SW480 (cell line): Measurements from ENCODE around the gene PRRG4.
"Not testable (repeated sequence)": the region's sequence is repeated elsewhere in the genome, so short reads cannot be mapped to it uniquely, and the experiment has no call there.

Source experiments
- DNase-seq: peaks from one replicate; pipeline ENCODE4 v3.0.0-alpha.2; 2016; ENCODE audit warnings: low spot score

Gene PRRG4

GRCh38 chr11:32885556-32885955 is 55.8 kb downstream of the PRRG4 start:
- DNase-seq = no peak

DNA sequence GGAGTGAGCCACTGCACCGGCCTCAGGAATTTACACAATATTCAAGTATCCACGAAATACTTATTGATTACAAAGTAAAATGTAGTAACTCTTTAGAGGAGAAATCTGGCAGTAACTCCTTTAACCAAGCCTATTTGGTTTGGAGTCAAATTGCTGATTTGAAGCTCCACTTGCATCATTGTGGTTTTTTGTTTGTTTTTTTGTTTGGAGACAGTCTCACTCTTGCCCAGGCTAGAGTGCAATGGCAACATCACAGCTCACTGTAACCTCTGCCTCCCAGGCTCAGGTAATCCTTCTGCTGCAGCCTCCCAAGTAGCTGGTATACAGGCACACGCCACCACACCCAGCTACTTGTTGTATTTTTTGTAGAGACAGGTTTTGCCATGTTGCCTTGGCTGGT is 56.5 kb downstream of the PRRG4 start:
- no peak for DNase-seq

DNA sequence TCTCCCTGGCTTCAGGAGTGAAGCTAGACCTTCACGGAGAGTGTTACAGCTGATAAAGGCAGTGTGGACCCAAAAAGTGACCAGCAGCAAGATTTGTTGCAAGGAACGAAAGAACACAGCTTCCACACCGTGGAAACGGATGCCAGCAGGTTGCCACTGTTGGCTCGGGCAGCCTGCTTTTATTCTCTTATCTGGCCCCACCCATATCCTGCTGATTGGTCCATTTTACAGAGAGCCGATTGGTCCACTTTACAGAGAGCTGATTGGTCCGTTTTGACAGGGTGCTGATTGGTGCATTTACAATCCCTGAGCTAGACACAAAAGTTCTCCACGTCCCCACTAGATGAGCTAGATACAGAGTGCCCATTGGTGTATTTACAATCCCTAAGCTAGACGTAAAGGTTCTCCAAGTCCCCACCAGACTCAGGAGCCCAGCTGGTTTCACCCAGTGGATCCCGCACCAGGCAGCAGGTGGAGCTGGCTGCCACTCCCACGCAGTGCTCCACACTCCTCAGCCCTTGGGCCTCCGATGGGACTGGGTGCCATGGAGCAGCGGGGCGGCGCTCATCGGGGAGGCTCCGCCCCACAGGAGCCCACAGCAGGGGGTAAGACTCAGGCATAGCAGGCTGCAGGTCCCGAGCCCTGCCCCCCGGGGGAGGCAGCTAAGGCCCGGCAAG is 58.1 kb downstream of the PRRG4 start:
- not testable (repeated sequence) for DNase-seq

DNA sequence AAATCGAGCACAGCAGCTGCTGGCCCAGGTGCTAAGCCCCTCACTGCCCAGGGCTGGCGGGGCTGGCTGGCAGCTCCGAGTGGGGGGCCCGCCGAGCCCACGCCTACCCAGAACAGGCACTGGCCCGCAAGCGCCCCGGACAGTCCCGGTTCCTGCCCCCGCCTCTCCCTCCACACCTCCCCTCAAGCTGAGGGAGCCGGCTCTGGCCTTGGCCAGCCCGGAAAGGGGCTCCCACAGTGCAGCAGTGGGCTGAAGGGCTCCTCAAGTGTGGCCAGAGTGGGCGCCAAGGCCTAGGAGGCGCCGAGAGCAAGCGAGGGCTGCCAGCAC is 58.6 kb downstream of the PRRG4 start:
- DNase-seq = not testable (repeated sequence)

DNA sequence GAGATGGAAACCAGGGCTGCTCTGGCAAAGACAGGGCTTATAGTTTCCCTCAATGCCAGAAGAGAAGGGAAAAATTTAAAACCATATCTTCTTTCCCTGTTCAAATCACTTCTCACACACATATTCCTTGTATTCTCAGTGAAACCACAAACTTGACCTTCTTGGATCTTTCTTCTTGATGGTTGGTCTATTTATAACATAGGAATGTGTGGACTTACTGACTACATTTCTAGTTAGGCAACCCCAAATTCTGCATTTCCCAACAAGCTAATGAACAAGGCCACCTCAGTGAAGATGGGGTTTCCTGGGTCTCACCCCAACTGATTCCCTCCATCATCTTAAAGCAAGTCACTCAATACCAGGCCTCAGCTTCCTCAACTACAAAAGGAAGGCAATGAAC is 59.1 kb downstream of the PRRG4 start:
- DNase-seq = no peak

DNA sequence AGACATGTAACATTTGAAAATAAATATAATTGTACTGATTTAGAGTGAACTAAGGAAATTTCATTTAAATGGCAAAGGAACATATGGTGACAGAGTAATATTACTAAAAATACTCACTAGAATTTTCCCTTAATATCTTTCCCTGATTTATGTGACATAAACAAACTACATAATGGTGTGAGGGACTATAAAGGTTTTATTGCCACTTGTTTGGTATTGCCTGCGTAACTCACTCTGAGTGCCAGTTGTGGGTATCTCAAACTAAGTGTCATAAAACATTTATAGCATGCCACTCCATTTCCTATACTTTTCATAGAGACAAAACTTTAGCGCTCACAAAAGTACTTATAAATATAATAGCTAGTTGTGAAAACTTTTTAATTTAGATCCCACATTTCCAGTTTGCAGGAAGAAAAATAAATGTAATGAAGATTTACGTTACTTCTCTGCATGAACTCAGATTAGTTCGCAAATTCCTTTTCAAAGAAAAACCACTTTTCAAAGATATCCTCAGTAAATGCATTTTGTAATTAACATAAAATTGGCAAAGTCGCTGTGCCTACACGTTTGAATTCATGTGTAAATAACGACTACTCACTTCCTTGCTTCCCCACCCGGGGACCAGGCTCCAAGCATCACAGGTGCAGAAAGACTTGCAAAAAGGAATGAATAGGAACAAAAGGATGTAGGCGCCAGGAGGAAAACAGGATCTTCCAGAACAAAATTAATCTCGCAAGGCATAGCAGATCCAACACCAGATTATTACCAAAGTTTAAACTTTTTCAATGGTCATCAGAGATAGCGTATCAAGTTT is 61.3 kb downstream of the PRRG4 start:
- DNase-seq = no peak

DNA sequence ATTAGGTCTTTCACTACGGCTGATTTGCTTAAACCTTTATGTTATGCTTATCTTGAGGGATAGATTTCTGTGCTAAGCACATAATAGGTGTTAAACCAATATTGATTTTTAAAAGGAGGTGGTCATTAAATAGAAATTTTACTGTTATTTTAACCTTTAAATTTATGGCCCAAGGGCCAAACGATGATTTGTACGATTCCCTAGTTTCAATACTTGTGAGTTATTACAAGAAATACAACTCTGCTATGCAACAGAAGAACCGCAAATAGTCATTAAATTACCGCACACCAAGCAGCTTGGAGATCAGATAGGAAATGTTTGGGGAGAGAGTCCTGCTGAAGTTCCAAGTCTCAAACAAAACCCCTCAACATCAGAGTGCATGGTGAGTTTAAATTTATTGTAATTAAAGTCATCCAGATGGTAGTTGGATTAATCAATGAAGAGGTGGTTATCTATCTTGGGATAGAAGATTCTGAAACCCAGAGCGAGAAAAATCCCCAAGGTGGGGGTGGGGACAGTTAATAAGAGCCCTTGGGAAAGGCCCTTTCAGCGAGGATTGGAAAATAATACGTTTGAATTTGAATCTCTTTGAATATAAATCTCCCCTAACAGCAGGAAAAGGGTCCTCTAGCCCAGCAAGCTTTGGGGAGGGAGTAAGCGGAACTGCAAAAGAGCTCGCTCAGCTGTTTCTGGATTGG is 62.1 kb downstream of the PRRG4 start:
- DNase-seq = peak; percentile 29

DNA sequence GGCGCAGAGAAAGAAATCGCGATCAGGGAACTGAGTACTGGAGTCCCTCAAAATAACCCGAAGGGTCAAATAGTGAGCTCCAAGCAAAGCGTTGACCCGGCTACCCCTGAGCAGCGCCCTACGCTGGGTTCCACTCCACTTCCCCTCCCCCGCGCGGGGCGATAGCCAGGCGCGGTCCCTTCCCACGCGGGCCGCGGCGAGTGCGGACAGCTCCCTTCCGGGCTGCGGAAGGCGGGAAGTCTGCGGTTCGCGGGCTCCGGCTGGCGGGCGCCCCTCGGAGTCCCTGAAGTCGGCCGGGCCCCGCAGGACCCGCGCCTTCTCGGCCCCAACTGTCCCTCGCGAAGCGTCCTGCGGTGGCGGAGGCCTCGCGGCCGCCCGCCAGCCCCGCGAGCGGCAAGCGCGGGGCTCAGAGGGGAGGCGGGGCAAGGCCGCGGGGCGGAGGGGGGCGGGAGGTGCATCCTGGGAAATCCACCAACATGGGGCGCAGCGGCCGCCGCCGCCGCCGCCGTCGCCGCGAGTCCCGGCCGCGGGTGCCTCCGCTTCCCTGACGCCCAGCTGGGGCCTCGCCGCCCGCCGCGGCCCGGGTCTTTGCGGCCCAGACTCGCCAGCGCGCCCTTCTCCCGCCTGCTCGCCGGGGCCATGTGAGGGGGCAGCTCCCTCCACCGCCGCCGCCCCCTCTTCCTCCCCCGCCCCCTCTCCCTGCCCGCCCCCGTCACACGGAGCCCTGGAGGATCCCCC is 62.8 kb downstream of the PRRG4 start, which contains the start of gene QSER1:
QSER1 (plus strand) TSS at position 457 of the 738 bp plus-strand sequence. CDS start 315 bp downstream, outside the sequence.
- DNase-seq = peak; percentile 60

GRCh38 chr11:32893093-32893342 is 63.3 kb downstream of the PRRG4 start:
- DNase-seq = no peak

DNA sequence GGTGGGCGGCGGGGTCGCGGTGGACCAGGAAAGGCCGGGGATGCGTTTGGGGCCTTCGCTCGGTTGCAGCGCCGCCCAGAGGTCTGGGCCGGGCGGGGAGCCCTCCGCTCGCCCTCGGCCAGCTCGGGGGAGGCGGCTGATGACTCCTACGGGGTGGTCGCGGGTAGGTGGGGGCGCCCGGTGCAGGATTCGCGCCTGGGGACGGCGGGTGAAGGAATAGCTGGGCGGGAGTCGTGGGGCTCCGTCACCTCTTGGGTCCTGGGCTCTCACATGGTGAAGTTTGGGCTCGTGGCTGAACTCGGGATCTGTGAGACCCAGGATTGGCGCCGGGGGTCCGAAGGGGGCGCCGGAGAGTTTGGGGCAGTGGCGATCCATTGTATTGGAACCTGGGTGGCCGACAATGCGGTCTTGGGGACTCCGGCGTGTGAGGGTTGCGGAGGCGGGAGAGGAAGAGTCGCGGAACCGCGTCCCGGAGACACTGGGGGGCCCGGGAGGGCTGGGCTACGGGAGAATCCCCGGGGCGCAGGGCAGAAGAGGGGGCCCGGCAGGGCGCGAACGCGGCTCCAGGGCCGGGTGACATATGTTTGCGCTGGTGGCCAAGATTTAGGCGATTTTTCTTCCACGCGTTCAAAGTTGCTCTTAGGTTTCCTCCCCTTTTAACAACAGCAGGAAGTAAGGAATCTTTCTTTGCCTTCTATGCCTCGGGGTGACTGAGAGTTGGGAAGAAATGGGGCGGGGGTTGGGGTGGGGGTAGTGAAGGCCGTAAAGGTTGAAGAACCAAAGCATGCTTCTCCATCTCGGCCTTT is 63.8 kb downstream of the PRRG4 start:
- DNase-seq = peak; percentile 55

GRCh38 chr11:32894149-32894827 is 64.6 kb downstream of the PRRG4 start:
- peak; percentile 87 for DNase-seq

GRCh38 chr11:32894921-32895320 is 65.2 kb downstream of the PRRG4 start:
- no peak for DNase-seq

DNA sequence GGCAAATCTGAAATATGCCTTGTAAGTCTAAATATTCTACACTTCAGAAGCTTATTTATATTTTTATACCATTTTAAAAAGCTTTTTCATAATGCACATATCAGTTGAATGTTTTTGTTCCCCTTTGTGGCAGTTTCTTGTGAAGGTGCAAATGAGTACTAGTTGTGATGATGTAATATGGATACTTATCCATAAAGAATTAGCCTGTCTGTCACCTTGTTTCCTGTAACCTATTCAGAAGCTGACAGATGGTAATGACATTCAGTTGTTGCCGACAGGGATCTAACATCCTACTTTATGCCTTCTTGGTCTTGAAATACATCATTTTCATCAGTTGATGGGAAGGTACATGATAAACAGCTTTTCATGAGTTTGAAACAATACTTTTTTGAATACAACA is 65.7 kb downstream of the PRRG4 start:
- DNase-seq = no peak

- DNase-seq = no peak
Measured at GRCh38 chr11:32897103-32897502, 67.4 kb downstream of the PRRG4 start.

DNA sequence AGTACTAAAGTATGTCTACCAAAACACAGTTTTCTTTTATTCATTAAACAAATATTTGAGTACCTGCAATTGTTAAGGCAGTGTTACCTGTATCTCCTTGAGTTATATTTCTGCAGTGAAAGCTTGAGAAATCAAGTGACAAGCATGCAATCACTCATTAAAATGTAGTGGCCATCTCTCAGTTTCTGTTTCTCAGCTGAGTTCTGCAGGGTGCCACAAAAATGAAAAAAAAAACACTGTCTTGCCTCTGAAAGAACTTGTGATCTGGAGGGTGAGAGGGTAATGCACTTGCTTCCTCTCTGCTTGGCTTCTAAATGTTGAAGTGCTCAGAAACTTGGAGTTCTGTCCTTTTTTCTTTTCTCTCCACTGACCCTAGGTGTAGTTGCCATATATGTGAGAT is 69.7 kb downstream of the PRRG4 start:
- no peak for DNase-seq

GRCh38 chr11:32902089-32902665 is 72.5 kb downstream of the PRRG4 start:
- DNase-seq = no peak

DNA sequence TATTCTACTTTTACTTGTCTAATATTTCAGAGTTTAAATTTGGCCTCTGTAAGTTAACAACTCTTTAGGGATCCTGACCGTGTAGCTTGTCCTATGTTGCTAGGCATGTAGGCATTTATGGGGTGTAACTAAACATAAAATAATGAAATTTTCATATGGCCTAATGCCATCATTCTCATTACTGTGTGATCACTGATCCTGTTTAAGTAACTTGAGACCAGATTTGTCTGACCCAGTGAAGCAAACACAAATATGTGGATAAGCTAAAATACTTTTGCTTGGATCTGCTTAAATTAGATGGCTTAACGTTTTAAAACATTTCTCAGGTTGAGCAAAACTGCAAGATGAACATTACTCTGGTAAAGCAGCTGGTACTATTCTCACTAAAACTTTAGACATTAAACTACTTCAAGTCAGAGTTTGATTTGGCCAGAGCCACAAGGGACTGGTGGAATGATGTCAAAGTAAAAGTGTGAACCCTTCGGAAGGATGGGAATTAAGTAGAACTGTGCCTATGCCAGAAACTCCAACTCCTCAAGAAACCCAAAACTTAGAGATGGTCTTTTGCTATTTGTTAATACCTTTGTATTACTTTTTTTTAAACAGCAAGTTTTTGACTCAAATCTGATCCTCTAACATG is 75.4 kb downstream of the PRRG4 start:
- DNase-seq = no peak
